GM03348 (cell line): ENCODE results near the gene NDST4.
A peak's percentile ranks its signal among the peaks of the same experiment; 100 is the strongest.

Experiments
- DNase-seq: peaks from one replicate; pipeline ENCODE4 v3.0.0; 2012; ENCODE audit warnings: low spot score

NDST4 gene

DNA sequence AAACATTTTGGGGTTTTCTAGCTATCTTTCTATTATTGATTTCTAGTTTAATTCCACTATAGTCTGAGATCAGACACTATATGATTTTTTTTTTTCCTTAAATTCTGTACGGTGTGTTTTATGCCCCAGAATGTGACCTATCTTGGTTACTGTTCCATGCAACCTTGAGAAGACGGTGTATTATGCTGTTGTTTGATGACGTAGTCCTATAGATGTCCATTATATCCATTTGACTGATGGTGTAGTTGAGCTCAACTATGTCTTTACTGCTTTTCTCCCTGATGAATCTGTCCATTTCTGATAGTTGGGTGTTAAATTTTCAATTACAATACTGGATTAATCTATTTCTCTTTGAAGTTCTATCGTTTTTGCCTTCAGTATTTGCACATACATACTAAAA lies 212.5 kb downstream of the NDST4 start:
- DNase-seq: no peak

DNA sequence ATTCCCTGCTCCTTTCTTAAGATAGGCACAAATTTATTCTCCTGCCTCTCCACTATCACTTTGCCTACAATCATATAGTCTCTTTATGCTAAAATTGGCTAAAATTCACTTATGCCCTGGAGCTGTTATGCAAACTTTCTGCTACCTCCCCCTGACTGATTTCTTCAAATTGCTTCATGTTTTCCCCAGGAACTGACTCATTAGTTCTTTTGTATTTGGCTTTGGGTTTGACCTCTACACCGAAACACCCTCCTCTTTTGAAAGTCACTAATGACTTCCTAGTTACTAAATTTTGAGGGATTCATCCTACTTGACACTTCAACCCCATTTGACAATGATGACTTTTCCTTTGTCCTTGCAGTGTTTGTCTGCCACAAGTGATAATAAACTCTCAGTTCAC lies 222.6 kb downstream of the NDST4 start:
- no peak for DNase-seq

DNA sequence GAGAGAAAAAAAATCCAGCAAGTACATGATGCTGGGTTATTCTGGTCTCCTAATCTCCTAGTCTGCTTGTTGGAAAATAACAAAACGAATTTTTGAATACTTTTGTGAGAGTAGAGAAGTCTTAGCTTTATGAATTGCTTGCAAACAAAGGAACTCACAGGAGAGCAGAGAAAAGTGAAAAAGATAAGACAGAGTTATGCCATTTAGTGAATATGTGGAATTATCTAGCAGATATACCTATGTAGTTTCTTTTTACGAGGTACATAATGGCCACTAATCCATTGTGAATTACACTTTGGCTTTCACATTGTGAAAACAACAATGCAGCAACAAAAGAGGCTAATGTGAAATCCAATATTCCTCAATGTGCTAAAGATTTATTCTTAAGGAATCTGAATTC lies 226.7 kb downstream of the NDST4 start:
- no peak for DNase-seq

DNA sequence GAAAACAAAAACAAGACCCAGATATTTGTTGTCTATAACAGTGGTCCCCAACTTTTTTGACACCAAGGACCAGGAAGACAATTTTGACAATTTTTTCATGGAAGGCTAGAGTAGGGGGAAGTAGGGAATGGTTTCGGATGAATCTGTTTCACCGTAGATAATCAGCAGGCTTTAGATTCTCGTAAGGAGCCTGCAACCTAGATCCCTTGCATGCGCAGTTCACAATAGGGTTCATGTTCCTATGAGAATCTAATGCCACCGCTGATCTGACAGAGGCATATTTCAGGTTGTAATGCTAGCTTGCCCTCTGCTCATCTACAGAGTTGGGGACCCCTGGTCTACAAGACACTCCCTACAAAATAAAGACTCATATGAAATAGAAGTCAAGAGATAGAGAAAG lies 229.8 kb downstream of the NDST4 start:
- no peak for DNase-seq

DNA sequence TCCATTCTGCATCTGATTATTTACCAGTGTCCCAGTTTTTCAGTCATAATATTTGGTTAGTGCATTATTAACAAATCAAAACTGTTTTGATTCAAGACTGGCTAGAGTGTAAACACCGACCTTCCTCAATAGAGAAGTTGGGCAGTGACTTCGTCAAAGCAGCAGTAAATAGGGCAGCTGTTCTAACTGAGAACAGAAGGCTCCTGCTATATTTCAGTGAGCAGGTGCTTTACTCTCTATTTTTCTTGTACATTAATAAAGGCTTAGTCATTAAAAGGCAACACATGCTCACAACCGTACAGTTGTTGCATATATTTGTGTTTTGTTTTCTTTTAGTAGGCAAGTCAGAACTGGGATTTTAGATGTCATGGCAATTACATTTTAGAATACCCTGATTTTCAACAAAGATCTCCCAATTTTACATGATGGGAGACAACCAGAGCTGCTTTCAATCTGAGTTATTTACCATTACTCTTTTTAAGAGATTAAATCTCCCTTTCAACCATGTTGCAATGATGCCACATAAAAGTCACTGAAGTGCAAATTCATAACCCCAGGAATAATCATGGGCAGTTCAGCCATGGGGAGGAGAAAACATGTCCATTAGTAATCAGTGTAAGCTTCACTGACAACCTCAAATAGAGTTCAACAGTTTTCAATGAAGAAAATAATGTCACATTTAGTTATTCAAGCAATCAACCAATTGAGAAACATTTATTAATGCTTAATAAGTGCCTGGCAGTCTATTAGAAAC lies 233.3 kb downstream of the NDST4 start:
- DNase-seq: no peak

DNA sequence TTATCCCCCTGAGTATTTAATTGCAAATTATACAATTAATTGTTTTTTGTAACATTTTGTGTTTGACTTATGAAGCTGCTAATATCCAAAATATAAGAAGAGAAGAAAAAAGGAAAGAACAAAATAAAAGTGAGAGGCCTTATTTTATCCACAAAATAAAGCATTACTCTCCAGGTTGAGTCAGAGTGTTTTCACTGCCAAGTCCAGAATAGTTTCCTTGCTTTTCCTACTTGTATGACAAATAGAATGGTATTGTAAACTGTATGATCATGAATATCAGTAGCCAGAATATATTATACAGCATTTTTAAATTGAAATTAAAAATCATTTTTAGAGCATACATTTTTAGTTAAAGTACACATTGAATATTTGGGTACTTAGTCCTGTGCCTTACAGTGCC lies 237.8 kb downstream of the NDST4 start:
- DNase-seq: peak; percentile 14

DNA sequence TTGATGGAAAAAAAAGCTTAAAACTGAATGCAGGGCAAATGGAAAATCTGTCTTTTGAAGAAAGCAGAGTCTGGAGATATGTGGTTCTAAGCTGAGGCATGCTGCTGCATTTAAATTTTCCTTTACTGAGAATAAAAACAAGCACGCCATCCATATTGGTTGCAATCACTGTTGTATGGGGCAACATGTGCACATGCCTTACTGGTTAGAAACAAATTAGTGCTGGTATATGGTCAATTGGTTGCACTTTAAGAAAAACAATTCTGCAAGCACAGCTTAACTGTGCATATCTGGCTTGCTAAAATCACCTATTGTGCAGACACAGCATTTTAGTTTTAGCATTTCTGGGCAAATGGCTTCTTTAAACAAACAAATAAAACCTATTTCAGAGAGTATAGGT lies 239.1 kb downstream of the NDST4 start:
- no peak for DNase-seq

DNA sequence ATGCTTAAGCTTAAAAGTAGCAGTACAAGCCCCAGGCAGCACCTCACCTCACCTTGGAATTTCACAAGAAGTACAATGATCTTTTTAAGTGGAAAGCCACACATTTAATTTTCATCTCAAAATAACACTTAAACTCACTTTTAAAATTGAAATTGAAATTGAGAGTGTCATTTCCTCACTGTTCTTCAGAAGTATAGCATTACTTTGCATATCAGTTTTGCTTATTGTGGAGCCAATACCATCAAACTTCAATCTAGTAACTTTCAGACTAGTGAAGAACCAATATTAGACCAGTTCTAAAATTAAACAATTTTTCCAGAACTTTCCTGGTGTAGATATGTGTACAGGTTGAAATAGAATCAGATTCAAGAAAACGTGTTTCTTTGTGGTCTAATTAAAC lies 242.4 kb downstream of the NDST4 start:
- no peak for DNase-seq

DNA sequence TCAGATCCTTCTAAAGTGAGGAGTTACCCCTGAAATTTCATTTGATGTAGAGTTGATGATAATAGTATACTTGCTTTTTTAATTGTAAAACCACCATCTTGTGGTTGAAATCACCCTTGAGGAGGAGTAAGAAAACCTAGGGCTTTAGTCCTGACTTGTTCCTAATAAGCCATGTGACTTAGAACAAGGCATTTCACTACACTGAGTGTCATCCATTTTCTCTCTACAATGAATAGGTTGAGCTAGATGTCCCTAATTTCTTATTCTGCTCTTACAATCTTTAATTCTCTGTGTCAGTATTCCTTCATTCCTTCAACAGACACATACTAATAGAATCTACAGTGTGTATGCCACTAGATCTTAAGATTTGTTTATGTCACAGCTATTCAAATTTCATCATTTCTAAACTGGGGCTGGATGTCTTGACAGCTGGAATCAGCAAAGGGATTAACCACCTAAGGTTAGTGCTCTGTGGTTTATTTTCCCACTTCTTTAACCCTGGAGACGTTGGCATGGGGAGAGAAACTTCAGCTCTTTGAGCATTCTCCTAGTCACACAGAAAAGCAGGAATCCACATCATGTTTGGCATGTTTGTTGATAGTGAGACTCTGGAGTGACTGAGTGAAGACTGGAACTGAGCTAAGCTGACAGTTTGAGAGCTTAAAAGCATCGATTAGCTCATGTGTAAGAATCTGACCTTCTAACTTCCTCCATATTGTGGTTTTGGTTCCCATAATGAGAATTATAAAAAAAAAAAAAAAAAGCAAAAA lies 246.3 kb downstream of the NDST4 start:
- no peak for DNase-seq

DNA sequence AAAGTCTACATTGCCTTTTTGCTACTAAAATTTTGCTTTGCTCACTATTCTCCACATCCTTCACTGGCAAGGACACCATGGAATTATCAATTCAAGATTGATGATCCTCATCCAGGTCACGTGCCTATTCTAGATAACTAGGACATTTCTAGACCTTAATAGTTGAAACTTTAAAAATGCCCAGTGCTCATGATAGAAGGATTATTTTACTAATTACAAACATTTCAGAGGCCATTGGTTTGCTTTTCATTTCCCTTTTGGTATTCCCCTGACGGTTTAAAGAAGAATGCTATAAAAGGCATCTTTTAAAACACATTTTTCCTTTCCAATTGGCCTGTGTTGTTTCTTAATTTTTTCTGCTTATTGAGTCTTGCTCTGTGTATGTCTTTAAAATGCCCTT lies 249.4 kb downstream of the NDST4 start:
- no peak for DNase-seq

DNA sequence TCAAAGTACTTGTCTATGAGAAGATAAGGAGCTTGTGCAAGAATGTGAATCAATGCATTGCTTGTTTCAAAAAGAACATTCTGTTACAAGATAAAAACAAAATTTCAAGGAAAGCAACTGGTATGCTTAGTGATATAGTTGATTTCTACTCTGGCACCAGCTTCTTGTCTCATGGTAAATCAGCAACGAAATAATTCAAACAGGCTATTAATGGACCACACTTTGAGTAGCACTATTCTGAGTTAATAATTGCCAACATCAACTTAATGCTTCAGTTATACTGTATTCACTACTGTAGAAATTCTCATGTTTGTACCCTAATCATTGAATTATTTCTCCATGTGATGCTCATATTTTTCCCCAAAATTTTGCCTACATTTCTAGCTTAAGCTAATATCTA lies 252.6 kb downstream of the NDST4 start:
- DNase-seq: no peak

DNA sequence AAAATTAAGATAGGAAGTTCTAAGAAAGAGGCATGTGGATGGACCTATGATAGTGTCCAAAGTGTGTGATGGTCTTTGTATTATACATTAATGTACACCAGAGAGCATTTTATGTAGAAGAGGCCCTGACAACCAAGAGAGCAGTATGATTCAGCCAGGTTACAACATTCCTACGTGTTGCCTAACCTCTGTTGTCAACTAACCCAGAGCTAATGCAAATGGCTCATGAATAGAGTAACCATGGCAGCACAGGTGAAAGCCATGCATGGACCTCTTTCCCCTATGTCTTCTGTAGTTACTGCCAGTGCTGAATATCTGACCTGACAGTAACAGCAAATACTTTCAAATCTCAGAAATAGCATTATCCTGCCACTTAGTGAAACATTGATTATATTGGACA lies 255.6 kb downstream of the NDST4 start:
- DNase-seq: no peak

DNA sequence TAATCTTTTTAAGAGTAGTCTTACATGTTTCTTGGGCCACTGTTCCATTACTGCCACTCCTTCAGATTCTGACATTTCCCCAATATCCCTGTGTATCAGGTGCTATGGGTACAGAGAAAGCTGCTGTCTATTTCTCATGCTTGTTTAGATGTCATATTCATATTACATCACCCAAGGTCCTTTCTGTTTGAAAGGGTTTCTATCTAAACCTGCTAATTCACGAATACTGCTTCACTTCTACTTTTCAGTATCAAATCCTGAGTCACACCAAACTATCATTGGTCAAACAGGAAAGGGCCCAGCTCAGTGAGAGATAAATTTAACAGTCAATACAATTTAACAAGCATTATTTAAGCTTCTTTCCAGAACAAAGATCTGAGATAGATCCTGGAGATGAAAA lies 273.4 kb downstream of the NDST4 start:
- no peak for DNase-seq

DNA sequence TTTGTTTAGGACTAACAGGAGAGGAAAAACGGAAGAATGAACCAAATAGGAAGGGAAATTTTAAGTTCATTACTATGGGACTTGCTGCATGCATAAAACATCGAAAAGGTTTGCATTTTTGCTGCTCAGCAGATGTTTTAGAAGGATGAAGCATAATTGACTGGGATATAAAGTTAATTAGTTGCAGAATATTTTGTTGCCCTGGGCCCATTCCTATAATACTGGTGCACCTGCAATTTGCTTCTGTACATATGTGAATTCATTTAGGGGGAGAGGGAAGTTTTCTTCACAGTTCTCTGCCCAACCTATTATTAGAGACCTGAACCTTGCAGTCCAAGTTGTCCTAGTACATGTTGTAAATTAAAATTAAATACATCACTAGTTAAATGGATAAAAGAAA lies 282.8 kb downstream of the NDST4 start:
- DNase-seq: no peak

DNA sequence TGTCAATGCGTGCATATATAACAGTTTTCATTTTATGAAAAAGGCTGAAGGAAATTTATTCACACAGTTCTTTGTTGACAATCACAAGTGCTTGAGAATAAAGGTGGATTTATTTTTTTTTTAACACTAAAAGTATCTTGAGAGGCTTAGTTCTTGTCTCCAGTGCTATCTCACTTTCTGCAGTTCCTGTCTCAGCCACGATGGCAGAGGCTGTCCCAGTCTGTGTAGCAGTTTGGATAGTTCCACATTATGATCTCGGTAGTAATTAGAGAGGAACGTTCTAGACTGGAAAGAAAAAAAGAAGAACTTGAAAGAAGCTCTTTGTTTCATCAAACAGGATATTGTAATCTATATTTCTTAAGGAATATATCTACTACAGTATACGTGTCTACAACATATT lies 285.8 kb downstream of the NDST4 start:
- DNase-seq: no peak

DNA sequence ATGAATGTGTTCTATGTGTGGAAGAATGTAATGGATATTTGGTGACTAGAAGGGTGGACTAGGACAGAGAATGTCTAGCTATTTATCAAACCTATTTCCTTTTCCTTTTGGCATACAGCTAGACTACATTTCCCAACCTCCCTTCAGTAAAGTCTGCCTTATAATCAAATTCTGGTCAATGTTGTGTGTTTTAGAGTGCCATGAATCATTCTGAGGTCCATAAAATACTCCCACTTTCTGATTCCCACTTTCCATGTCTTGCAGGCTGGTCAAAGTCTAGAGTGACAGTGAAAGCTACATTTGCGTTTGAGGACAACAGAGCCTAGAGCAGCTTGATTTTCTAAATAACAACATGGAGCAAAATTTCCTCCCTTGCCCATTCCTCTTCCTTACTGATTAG lies 297.7 kb downstream of the NDST4 start:
- DNase-seq: no peak

DNA sequence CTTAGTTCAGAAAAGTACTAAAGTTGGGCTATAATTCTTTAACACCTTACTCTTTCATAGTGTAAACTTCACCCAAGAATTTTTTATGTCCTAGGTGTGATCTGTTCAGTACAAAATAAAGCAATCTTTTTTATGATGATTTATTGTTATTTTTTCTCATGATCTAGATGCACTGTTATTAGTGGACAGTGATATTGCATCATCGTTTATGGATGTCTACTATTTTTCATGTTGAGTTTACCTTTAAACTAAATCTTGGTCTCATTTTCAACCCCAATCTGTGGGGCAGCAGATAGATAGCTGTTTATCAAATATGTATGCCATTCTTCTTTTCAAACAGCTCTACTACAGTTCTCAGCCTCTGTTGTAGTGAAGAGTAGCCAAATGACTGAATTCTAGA lies 299.5 kb downstream of the NDST4 start:
- DNase-seq: no peak

DNA sequence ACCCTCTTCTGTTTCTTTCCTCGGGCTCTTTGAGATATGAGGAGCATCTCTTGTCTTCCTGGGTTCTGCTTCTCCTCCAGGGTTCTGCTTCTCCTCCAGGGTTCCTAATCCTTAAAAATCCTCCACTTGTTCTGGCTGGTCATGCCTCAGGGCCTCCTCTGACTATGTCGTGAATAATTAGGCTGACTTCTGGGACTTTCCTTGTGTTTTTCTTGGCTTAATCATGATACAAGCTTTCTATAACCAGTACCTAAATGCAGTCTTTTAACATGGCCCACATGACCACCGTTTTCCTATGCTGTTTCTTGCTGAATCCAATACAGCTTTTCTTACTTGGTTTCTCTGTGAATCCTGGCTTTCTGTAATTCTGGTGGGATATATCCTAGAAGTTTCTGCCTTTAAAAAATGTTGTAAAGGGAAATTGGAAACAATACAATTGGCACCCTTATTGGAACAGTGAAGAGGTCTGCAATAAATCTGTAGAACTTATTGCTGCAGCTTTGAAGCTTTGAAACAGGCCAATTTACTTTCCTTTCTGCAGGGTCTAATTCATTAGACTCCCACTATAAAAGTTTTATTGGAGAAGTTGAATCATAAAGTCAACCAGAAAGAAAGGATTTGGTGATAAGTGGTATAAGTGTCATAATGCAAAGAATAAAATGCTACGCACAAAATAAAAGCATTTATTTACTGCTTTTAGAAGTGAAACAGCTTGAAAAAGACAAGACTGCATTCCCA lies 301.7 kb downstream of the NDST4 start:
- no peak for DNase-seq

DNA sequence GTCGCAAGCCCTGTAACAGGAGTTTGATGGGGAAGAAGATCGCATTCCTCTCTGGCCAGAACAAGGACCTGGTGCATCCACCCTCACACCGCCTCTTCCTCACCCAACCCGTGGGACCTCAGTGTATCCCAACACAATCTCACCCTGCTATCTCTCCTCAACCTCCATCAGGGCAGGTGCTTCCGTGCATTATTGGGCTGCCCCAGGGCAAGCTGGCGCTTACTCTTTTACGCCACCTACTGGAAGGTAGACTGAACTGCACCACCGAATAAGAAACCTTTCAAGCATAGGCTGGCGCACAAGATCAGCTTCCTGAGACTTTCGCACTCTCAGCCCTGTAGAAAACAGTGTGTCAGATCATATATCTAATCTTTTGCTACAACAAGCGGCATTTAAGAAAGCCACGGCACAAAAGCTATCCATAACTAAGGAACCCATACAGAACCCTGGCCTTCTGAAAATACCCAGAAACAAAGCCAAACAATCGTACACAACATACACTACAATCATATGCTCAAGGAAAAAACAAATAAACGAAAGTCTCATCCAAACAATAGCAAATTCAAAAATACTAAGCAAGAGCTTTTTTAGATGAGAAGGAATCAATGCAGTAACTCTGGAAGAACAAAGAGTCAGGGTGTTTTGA lies 305.5 kb downstream of the NDST4 start:
- DNase-seq: peak; percentile 48

DNA sequence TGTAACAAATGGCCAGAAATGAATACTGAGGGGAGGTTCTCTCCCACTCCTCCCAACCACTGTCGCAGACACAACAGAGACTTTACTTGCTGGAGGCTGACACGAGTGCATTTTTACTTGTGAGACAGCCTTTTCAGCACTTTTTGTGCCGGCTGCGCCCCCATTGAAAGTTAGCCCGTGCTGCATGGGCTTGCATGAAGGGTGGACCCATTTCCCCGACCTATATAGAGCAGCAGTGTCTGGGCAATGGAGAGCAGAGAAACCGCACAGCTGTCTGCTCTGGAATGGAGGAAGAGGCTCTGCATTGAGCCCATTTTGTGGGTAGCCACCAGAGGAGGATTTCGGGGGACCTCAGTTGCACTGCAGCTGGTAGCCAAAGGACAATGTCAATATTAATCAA lies 306.1 kb downstream of the NDST4 start:
- no peak for DNase-seq

DNA sequence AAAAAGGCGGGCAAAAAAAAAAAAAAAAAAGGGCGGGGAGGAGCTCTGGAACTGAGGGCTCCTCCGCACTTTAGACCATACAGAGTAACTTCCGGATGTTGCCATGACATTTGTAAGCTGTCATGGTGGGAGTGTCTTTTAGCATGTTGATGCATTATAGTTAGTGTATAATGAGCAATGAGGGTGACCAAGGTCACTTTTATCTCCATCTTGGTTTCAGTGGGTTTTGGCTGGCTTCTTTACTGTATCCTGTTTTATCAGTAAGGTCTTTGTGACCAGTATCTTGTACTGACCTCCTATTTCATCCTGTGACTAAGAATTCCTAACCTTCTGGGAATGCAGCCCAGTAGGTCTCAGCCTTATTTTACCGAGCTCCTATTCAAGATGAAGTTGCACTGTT lies 321.4 kb downstream of the NDST4 start:
- no peak for DNase-seq

DNA sequence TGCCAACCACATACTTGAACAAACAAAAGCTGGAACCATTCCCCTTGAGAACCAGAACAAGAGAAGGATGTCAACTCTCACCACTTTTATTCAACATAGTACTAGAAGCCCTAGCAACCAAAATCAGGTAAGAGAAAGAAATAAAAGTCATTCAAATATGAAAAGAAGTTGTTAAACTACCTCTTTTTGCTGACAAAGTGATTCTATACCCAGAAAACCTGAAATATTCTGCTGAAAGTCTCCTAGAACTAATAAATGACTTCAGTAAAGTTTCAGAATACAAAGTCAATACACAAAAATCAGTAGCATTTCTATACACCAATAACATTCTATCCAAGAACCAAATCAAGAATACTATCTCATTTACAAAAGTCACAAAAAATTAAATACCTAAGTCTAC lies 327.9 kb downstream of the NDST4 start:
- DNase-seq: no peak

DNA sequence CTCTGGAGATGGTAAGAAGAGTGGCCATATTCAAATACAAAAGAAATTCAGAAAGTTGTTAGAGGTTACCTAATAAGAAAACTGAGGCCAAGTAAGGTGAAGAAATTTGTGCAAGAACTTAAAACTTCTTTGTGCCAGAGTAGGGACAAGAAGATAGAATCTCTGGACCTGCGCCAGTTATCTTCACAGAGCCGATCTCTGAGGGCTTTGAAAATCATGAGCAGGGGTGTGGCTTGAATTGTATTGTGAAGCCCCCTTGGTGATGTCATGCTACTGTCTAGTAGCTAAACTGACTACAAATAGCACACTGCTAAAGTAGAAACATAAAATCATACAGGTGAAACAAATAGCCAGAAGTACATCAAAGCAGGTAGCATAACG lies 330.2 kb downstream of the NDST4 start:
- no peak for DNase-seq
